CD1c-positive myeloid dendritic cell (primary cell): ENCODE results near the gene KIFAP3.

Source experiments
- DNase-seq: peaks from one replicate; pipeline ENCODE4 v3.0.0-alpha.2; 2016; ENCODE audit errors: extremely low spot score

KIFAP3 gene

DNA sequence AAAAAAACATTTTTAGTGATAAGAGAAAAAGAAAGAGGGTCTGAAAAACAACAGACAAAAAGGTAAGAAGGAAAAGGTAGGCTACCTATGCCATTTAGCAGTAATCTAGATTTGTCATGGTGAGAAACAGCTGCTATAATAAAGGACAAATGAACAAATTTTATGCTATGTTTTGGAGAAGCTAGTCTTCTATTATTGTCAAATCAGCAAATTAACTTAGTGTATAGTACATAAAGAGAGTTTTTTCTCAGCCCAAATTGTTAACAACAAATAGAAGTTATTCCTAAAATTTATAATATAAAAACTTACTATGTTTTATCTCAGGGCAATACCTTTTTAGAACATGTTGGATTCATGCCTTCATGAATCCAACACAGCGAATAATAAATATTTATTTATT is 88.7 kb downstream of the KIFAP3 start:
- DNase-seq: no peak

DNA sequence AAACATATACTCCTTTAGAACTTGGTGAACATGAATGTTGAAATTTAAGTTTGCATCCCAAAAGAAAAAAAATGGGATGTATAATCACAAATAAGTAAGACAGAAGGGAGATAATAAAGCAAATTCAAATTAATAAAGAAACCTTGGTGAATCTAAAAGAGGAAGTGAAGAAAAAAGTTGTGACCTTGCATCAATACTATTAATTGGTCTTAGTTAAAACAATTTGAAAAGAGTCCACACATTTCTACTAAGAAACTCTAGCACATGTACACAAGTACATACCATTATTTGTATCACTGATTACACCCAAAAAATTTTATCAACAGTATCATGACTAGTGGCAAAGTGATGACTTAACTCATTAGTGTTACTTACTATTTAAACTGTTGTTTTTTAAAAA is 100.4 kb downstream of the KIFAP3 start:
- DNase-seq: no peak

DNA sequence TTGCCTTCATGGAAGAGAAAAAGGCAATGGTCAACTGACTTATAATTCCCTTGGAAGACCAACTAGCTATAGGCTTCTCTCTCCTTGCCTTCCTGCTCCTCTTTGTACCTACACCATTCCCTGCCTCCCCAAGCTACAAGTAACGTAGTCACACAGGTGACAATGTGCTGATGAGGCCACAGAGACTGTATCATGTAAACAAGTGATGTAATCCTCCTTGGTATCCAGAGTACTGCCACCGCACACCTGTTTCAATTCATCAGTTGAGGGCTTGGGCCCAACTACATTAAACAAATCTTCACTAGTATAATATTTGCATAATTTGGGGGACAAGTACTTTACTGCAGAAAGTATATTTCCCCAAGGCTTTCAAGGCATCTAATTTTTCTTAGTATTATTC is 104.4 kb downstream of the KIFAP3 start:
- no peak for DNase-seq

DNA sequence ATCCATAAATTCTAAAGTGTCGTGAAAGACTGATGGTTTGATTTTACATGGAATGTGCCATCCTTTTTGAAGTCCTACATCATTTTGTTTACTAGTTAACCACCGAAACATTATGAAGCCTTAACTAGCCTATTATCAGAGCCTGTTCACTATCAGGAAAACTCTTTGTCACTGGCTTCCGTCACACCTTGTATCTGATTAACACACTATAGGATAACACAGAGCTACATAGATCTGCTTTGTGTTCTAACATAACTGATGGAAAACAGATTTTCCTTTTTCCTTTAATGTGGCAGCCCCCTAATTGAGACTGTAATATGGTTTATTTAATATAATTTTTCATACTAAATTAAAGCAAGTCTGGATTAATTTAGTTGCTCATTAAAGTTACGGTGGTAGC is 106.3 kb downstream of the KIFAP3 start:
- no peak for DNase-seq

DNA sequence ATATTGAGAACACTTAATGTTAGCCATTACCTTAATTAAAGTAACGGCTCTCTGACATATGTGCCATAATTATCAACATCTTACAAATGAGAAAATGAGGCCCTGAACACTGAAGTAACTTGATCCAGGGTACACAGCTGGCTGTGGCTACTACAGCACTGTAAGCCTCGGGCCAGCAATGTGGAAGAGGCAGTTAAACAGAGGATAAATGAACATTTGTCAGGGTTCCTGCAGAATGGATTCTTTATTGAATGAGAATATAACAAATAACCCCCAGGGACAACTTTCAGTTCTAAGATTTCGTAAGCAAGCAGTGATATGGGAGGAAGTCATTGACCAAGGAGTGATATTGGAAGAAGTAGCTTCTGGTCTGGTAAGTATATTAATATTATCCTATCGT is 110.3 kb downstream of the KIFAP3 start:
- DNase-seq: no peak

DNA sequence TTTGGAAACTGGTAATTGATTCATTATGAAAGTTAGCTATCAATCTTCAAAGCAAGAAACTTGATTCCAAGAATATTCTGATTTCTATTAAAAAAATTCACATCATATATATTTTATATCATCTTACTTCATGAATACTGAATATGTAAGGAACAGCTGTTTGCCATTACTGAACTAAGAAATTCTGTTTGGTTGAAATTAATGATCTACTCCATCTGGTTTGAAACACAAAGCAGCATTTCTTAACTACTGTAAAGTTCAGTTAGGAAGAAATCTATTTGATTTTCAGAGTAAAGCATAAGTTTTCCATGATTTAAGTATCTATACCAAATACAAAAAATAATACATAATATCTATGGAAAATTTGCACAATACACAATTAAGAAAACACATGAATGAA is 114.8 kb downstream of the KIFAP3 start:
- DNase-seq: no peak

DNA sequence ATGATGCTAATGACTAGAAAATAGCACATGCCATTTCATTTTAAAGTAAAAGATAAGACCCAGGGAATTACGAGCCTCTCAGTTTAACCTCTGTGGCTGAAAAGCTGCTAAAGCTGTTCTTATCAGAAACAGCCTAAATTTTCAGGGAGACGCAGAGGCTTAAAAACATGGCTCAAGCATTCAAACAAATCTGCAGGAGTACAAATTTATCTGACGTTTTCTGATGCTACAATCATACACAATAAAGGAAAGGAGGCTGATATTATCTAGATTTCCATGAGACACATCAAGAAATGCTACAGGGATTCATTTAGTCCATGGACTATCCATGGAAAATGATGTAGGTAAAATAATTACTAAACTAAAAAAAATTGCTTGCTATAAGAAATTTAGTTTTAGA is 115.5 kb downstream of the KIFAP3 start:
- DNase-seq: no peak

DNA sequence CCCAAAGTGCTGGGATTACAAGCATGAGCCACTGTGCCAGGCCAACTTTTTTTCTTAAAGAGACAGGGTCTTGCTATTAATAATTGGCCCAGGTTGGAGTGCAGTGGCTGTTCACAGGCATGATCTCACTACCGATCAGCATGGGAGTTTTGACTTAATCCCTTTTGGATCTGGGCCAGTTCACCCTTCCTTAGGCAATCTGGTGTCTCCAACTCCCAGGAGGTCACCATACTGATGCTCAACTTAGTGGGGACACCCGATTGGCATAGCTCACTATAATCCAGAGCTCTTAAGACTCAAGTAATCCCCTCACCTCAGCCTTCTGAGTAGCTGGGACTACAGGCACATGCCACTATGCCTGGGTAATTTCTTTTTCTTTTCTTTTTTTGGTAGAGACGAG is 116.6 kb downstream of the KIFAP3 start:
- no peak for DNase-seq

DNA sequence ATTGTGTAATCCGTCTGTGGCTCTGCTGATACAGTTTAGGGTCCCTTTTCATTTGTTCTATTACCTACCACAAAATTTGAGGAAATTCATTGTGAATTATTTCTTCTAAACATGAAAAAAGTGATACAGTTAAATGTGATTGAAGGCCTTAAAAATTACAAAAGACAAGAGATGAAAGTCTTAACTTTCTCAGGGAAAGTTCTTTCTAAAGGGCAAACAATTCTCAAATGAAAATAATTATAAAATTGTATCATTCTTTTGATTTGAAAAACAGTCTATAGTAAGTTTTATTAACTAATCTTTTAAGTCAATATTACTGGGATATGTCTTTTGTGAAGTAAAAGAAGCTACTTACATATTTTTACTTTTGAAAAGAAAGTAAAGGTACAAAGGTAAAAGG is 123.4 kb downstream of the KIFAP3 start:
- no peak for DNase-seq

DNA sequence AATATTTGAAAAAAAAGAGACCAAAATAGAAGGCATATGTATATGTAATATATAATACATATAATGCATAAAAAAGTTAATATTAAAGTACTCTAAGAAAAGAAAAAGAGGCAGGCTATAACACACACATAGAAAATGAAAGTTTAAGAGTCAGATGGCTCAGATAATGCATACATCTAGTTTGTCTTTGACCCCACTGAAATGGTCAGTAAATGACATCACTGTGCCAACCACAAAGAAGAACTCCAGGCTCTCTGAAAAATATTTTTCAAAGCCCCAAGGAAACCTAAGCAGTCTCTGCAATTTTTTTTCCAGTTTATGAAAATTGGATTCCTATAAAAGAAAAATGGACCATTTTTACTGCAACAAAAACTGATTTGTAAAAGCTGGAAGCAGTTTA is 125.4 kb downstream of the KIFAP3 start:
- DNase-seq: no peak

DNA sequence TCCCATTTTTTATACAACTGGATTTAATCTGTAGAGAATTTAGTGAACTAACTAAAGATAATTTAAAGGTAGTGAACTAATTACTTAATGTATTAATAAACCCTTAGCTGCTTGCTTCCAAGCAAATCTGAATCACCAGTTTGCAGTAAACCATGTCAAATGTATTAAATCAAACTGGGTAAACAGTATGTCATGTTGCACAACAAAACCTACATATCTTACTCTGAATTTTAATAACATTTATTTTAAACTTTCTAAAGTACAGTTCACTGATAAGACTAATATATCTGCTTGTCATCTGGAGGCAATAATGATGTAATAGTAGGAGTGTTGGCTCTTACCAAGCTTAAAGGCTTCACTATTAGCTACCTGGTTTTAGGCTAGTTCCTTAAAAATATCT is 128.3 kb downstream of the KIFAP3 start:
- DNase-seq: no peak

DNA sequence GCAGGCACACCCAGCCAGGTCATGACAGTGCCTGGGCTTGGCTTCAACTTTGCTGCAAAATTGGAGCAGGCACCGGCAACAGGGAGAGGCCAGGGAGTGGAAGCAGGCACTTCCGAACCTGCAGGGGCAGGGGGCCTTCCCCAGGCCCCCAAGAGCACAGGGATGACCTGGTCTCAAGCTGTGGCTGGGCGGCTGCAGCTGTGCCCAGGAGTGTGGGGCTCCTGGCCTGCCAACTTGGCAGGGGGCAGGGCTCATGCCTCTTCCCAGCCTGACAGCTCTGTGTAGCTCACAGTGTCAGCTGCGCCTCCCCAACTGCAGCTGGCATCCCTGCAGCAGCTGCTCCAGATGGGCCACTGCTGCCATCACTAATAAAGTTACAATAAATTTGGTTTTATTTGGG is 129.3 kb downstream of the KIFAP3 start:
- no peak for DNase-seq

DNA sequence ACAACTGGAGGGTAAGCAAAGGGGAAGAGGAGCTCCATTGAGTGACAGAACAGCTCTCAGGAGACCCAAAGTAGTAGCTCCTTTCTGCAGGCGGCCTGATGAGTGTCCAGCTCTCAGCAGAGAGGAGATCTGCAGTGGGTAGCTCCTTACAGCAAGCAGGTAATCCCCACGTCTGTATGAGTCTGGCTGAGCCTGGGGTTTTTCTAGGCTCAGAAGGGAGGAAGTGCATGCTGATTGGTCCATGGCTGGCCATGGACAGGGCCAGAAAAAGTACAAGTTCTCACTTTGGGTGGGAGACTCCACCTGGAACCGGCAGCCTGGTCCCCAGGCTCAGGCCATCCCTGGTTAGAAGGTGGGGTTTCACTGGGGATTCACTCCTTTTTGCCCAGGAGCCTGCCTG is 129.9 kb downstream of the KIFAP3 start:
- DNase-seq: no peak

DNA sequence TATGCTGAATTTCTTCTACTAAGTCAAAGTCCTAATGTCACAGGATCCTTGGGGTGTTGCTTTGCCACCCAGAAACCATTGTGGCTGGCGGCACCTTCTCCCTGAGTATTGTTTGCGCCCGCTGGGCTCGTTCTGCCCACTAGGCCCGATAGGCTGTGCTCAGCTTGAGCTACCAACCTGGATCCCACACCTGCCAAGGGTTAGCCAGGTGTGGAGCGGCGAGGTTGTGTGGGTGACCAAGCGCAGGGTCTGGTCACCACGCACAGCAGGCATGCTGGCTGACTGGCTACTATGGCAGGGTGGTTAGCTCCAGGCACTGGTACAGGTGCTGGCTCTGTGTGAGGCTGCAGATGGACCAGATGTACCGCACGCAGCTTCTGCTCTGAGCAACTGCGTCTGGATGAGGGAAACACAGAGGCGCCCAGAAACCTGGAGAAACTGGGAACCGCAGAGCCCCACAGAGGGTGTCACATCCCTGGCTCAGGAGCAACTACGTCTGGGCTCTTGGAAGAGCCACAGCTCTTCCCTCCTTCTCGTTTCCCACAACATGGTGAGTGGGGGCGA is 130.4 kb downstream of the KIFAP3 start:
- DNase-seq: no peak

DNA sequence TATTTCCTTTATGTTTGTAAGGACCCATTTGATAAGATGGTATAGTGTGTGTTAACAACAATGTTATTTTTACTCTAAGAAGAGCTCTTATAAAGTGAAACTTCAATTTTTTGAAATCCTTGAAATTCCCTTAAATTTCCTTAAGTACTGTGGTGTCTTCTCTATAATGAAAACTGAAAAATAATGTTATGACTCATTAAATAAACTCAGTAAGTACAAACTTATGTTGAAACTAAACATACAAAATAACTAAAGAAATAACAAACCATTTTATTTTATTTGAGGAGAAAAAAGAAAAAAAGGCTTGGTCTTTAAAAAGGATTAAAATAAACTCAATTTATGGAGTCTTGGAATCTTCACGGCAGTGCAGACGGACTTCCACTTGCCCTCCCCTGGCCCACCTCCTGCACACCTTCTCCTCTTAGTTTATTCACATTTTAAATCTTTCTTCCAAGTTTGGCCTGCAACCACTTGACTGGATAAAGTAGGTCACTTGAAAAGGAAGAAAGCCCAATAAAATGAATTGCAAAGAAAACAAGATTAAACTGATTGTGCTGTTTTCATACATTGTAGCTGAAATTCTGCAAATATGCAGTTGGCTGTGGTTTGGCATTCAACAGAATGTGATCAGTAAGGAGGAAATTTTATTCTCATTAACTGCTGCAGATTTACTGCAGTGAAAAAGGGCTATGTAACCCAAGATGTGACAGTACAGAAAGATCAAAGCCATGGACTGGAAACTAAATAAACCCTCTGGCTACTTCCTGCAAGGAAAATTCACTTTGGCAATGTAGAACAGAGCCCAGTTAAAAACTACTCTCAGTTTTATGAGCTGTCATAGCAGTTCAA is 132.3 kb downstream of the KIFAP3 start:
- no peak for DNase-seq

DNA sequence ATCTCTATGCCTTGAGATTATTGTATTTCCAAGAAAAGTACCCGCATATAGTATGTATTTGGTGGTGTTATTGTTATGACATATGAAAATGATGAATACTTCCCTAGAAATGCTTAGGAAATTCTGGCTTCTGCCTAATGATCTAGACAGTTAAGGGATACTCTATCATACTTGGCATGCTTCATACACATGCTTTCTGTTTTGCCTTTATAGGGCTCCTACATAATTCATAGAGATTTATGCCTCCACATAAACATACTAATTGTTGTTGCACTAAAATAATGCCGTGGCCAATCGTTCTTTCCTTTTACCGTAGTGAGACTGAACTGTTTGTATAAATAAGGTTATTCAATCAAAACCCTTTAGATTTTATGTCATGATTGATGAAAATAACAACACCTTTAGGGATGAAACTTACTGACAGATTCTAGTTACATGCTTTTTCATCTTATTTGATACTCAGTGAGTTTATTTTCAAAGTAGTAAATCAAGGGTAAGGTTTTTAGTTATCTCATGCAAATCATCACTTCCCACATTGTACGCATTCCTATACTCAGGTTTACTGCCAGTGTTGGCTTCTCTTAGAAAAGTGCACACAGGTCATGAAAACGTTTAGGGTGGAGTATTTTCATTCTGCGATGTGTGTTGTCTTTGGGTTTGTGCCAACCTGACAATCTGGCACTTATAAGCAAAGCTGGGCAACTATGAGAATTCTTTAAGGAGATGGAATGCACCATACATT is 140.3 kb downstream of the KIFAP3 start:
- no peak for DNase-seq

DNA sequence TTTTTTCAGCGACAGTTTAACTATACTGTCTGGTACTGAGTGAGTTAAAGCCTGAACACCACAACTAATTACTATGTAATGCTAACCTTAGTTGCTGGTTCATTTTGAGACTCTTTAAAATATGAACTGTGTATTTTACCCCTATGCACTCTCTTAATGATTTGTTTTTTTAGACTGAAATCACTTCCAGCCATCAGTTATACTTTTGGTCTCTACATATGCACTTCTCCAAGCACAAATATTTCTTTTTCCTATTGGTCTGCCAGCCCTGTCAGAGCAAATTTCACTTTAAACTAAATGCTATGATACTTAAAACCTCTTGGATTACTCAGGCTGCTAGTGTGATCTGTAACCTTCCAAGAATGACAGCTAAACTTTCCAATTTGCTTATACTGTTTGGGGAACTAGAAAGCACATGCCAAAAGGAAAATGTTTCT is 142.7 kb downstream of the KIFAP3 start:
- DNase-seq: no peak

DNA sequence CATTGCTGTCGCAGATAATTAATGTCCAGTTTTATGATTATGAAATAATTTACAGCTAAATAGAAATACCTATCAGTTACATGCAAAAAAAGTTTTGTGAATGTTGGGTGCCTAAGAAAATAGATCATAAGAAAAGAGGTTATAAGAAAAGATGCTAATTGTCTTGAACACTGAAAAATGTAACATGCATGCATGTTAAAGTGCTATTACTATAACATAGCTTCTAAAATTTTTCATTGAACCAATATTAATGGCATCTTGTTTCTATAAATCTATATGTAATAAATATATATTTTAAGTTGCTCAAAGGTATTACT is 145.3 kb downstream of the KIFAP3 start:
- no peak for DNase-seq

DNA sequence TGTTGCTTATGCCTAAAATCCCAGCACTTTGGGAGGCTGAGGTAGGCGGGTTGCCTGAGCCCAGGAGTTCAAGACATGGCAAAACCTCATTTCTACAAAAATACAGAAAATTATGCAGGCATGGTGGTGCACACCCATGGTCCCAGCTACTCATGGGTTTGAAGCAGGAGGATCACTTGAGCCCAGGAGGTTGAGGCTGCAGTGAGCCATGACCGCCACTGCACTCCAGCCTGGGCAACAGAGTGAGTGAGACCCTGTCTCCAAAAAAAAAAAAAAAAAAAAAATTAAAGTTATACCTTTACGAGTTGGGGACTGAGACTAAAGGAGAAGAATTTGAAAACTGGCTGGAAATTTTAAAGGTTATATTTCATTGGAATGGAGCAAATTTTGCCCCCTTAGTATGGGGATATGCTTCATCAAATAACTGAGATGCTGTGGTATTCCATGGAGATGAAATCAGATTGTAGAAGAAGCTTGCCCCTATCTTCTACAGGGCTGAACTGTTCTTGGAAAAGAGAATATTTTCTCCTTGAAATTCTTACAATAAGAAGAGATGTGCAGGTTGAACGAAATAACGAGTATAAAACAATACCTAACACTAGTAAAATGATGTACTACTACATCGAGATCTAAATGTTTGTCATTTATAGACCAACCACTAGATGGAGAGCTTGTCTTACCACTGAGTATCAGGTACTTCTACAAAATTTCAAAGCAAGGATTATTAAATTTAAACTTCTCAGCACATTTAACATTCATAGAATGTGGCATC is 145.9 kb downstream of the KIFAP3 start:
- peak; percentile 55 for DNase-seq

DNA sequence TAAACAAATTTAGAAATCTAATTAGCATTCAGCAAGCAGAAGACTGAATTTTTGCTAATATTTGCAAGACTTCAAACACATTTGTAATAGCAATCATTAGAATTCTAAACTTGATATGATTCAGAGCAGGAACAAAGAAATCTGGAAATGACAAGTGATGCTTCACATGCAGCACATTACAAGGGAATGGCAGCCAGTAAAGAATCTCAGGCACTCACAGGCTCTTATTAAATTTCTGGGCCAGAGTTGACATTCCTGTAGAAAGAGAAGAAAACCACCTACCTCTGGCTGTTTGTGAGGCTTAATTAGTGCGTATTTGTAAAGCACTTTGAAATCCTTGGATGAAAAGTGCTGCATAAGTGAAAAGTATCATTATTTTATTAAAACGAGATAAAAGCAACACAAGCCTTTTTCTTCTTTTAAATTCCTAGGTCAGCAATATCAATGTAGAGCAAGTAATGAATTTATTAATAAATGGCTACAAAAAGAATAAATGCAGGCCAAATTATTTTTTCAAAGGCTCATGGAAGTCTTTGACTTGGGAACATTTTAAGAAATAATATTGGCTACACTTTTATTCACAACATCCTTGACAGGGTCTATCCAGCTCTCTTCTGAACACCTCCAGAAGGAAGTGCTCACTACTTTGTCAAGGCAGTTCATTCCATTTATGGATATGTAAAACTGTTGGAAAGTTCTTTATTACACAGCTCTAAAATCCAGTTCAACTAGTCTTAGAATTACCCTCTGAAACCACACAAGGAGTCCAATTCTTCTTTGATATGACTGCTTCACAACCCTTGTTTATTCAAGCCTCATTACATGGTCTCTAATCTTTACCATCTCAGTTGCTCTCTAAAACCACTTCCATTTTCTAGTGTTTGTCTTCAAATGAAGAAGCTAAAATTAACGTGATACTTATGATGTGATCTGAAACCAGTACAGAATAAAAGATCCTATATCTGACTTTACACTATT is 148.7 kb downstream of the KIFAP3 start:
- no peak for DNase-seq

DNA sequence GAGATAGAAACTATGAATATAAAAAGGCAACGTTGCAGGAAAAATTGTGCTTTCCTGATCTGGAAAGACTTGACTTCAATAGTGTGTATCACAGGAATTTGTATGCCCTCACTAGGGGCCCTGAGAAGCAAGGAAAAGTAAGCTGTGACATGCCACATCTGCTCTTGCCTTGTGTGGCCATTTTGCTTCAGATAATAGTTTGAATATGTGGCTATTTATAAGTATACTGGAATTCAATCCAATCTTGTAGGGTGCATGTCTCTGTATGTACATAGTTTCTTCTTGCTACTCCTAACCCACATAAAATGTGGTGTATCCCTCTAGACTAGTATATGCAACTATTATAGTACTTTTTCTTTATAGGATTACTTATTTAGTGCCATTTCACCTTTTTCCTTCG is 149.7 kb downstream of the KIFAP3 start:
- no peak for DNase-seq
